Measurements from ENCODE around the gene NEK6. TPM values are rescaled to one million over a fixed set of nuclear protein-coding genes. Genes with fewer than 3 reads are reported as not detected.
A peak's percentile ranks its signal among the peaks of the same experiment; 100 is the strongest.

Gene NEK6
- total RNA-seq, 1 donor from 2014 or later, result 125 TPM

- Histone ChIP-seq H3K36me3 (peaks cover 71% of the 10 kb centered on the region), H3K27me3 (ENCODE audit: low read depth) (no peaks in the 10 kb centered on the region), H3K27ac (no peak overlapping the region), H3K4me1 (peaks cover 13% of the 10 kb centered on the region), H3K4me3 (no peak overlapping the region), H3K9me3 (no peaks in the 10 kb centered on the region)
- intact Hi-C loops (cut with DNase I), result no loop called here
- no peak for DNase-seq
- ATAC-seq, result no peak
- no peak for TF ChIP-seq CTCF (IDR thresholded peaks at IDR 0.05)
These were observed 66.2 kb downstream of the NEK6 start for GRCh38 chr9:124323904-124324303.

- peaks cover 90% of the 10 kb centered on the region for H3K36me3 ChIP-seq
- H3K9me3 ChIP-seq, result no peaks in the 10 kb centered on the region
- no peak for TF ChIP-seq CTCF (IDR thresholded peaks at IDR 0.05)
- H3K27ac ChIP-seq, result peak overlapping the region; percentile 69
- H3K4me3 ChIP-seq, result no peak overlapping the region
- intact Hi-C loops (cut with DNase I), result no loop called here
- no peaks in the 10 kb centered on the region for H3K27me3 ChIP-seq (ENCODE audit: low read depth)
- H3K4me1 ChIP-seq, result peaks cover 3% of the 10 kb centered on the region
- DNase-seq (peak; percentile 65), ATAC-seq (peak; percentile 81 to 83)
These were observed 68.1 kb downstream of the NEK6 start for GRCh38 chr9:124325816-124326215.

GRCh38 chr9:124326378-124326777, 68.6 kb downstream of the NEK6 start:
- Histone ChIP-seq H3K4me1 (no peaks in the 10 kb centered on the region), H3K4me3 (no peak overlapping the region), H3K27ac (no peak overlapping the region), H3K36me3 (peaks cover 90% of the 10 kb centered on the region), H3K9me3 (no peaks in the 10 kb centered on the region), H3K27me3 (ENCODE audit: low read depth) (no peaks in the 10 kb centered on the region)
- ATAC-seq (no peak), DNase-seq (no peak)
- TF ChIP-seq CTCF (IDR thresholded peaks at IDR 0.05), result no peak
- intact Hi-C loops (cut with DNase I), result no loop called here

GRCh38 chr9:124327491-124327890, 69.7 kb downstream of the NEK6 start:
- intact Hi-C loops (cut with DNase I), result no loop called here
- peaks cover 90% of the 10 kb centered on the region for H3K36me3 ChIP-seq
- no peak for TF ChIP-seq CTCF (IDR thresholded peaks at IDR 0.05)
- H3K9me3 ChIP-seq, result no peaks in the 10 kb centered on the region
- H3K4me3 ChIP-seq, result no peak overlapping the region
- ATAC-seq (no peak), DNase-seq (no peak)
- H3K27me3 ChIP-seq (ENCODE audit: low read depth), result no peaks in the 10 kb centered on the region
- no peak overlapping the region for H3K27ac ChIP-seq
- H3K4me1 ChIP-seq, result no peaks in the 10 kb centered on the region

GRCh38 chr9:124328285-124328684, 70.5 kb downstream of the NEK6 start:
- no peaks in the 10 kb centered on the region for H3K9me3 ChIP-seq
- no peak for TF ChIP-seq CTCF (IDR thresholded peaks at IDR 0.05)
- H3K4me1 ChIP-seq, result no peaks in the 10 kb centered on the region
- H3K36me3 ChIP-seq, result peaks cover 90% of the 10 kb centered on the region
- ATAC-seq (no peak), DNase-seq (no peak)
- no peaks in the 10 kb centered on the region for H3K27me3 ChIP-seq (ENCODE audit: low read depth)
- H3K4me3 ChIP-seq, result no peak overlapping the region
- no peak overlapping the region for H3K27ac ChIP-seq
- intact Hi-C loops (cut with DNase I), result no loop called here

Data from lower lobe of right lung (tissue), 2 donors.